Activated T-cell treated with anti-CD3 and anti-CD28 coated beads for 48 hours (primary cell): ENCODE data around the gene QKI.

Experiments
- DNase-seq: peaks from one replicate; pipeline ENCODE4 v3.0.0-alpha.2; 2020; ENCODE audit warnings: low read depth

Gene QKI

DNA sequence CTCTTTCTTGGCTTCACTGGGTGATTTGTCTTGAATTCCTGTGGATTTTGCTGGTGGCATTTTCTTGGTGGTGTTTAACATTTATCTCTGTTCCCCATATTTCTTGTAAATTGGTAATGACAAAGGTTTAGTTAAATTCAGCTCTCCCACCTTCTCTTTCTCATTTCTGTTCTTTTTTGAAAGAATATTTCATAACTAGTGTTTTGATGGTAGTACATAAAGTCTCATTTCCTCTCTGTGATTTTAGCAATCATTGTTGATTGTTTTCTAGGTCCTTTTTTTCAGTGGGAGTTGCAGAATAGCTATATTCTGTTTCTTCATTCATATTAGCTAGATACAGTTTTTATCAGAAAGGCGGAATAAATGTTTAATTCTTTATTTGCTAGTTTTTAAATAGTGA is 73.1 kb downstream of the QKI start:
- no peak for DNase-seq

DNA sequence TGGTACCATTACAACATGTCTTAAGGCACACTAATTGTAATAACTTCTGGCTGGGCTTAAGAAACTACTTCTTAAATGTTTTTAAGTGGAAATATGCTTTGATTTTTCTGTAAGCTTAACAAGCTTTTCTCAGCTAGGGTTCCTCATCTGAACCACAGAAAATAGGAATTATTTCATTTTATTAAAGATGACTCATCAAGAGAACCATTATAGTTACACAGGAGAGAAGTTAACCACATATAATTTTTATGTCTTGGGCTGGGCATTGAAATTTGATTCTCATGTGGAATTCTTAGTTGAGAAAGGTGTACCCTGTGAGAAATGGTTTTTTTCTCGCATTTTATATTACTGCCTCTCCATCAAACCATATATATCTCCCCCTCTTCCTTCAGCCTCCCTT is 75.1 kb downstream of the QKI start:
- no peak for DNase-seq

DNA sequence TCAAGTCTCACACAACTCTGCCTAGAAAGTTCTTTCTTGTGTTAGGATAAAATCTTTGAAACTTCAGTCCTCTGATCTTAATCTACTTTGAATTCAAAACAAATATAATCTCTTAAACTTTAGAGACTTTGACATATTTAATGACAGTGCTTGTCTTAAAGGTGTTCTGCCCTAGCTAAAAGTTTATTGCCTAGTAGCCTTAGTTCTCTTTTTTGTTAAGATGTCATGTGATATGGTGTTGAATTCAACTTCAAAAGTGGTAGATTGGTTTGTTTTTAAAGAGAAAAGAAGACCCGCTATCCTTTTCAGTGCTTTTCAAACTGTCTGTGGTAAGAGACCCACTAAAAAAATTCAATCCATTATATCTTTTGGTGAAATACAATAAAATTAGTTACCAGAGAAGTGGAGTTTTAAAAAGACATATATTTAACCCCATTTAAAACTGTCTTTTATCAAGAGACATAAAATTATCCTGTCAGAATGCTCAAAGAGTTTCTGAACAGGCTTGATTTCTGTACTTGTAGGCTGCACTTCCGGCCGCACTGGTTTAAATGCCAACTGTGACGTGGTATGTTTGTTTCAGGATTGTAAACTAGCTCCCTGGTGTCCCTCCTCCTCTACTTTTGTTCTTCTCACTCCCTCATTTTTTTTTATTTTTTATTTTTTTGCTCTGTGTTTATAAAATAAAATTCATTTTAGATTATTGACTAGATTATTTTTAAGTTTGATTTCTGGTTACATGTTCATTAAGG is 76.5 kb downstream of the QKI start:
- no peak for DNase-seq

DNA sequence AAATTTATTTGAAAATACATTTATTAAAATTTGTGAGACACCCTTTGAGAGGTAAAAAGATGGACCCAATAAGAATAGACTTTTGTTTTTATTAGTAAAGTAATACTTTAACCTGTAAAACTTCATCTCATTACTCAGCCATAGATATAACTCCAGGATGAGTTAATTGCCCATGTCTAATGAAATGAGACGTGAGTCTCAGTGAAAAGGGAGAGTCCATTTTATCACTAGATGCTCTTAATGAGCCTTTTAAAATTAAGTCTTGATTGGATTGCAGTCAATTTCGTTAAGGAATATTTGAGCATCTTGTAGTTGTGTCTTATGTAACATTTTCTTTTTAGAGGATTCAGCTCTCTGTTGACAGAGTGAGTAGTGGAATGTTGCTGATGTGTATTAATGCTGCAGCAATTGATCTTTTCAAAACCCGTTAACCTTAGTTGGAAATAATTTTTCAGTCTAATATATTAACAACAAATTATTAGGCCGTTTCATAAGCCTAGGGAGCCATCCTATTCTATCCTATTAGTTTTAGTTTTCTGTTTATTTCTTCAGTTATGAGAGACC is 77.3 kb downstream of the QKI start:
- DNase-seq = no peak

DNA sequence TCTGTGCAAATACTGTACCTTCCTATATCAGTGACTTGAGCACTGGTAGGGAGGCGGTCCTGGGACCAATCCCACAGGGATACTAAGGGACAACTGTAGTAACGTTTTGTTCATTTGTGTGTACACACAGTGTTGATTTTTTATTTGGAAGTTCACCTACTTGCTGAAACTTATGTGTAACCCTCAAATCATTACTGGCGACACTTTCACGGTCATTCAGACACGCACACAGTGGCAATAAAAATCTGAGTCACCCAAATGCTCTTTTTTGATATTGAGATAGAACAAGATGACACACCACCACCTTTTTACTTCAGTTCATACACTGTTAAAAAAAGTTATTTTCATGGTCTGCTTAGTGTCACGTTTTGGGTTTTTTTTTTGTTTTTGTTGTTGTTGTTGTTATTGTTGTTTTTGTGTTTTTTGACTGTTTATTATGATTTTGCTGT is 79.8 kb downstream of the QKI start:
- no peak for DNase-seq

DNA sequence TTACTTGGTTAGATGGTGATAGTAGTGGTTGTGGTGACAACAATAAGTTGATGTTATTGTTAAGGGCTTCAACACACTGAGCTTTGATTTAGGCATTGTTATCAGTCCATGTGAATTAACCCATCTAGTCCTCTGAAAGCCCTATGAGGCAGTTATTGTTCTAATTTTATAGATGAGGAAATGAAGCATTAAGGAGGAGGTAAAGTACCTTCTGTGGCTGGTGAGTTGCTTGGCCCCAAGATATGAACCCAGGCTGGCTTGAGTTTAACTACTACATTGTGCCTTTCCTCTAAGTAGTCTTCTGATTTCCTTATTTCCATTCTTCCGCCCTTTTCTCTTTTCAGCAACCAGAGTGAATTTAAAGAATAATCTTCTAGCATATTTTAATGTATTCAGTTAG is 81.7 kb downstream of the QKI start:
- DNase-seq = no peak

DNA sequence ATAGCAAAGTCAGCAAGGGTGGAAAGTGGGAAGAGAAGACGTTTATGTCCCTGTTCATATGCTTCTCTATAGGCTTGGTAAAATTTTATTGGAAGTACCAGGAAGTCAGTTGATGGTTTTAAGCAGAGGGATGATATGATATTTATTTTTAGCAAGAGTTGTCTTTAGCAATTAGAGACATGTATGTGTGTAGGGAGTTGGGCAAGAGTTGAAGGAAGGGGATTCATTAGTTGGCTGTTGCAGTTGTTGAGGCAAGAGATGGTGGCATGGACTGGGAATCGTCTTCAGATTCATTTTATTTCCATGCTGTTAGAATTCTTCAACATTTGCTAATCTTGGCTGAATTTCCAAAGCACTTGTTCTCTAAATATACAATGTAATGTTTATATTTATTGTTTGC is 85.6 kb downstream of the QKI start:
- DNase-seq = no peak

DNA sequence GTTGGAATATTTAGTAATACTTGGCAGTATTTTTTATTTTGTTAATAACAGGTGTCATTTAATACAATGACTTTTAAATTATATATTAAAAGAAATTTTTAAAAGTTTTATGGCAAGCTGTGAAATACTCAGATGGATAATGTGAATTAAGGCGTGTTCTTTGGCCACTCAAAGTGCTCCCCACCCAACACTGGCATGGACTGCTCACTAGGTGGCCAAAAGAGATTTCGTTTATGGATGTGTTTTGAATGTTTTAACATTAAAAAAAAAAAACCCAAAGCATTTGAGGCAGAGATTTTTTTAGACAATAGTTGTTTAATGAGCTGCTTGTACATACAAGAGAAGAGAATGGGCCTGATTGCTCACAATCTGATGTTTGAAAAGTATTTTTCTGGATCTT is 86.5 kb downstream of the QKI start:
- DNase-seq = no peak

DNA sequence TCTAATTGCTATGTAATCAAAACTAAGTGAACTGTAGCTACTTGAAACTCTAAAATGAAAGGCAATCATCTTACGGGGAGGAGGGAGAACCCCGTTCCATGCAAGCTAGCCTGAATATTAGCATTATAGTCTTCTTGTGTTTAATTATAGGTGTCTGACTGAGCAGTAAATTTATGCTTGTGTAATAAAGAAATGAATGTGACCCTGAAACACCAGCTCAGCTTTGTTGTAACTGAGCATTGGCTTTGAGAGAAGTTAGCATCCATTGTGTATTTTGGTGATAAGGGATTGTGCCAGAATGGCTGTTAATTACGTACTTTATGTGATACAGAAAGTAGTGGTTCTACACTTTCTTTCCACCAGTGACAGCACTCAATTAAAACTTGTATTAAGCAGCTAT is 86.9 kb downstream of the QKI start:
- DNase-seq = no peak

DNA sequence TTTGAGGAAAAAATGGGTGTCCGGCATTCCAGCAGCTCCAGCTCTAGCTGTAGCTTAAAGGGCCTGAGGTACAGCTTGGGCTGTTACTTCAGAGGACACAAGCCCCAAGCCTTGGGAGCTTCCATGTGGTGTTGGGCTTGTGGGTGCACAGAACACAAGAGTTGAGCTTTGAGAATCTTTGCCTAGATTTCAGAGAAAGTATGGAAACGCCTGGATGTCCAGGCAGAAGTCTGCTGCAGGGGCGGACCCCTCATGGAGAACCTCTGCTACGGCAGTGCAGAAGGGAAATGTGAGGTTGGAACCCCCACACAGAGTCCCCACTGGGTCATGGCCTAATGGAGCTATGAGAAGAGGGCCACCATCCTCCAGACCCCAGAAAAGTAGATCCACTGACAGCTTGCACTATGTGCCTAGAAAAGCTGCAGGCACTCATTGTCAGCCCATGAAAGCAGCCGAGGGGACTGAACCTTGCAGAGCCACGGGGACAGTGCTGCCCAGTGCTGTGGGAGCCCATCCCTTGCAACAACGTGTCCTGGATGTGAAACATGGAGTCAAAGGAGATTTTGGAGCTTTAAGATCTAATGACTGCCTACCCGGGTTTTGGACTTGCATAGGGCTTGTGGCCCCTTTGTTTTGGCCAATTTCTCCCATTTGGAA is 90.6 kb downstream of the QKI start:
- no peak for DNase-seq

DNA sequence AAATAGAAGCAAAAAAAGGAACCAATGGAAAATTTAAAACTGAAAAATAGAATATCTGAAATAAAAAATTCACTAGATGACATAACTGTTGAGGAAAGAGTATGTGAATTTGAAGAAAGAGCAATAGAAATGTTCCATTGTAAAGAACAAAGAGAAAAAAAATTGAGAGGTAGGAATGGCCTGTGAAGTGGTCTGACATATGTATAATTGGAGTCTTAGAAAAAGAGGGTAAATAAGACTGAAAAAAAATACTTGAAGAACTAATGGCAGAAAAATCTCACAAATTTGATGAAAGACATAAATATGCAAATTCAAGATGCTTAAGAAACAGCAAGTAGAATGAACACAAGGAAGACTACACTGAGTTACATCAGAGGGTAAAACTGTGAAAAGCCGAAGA is 93.4 kb downstream of the QKI start:
- no peak for DNase-seq

DNA sequence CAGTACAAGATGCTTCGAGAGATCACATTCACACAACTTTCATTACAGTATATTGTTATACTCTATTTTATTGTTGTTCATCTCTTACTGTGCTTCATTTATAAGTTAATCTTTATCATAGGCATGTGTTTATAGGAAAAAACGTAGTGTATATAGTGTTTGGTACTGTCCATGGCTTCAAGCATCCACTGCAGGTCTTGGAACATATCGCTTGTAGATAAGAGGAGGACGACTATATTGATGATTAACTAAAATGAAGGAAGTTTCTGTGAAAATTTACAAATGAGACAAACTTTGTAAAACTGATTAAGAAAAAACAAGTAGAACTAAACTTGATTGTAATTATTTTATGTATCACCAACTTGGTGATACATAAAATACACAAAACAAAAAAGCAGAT is 98.5 kb downstream of the QKI start:
- DNase-seq = no peak

DNA sequence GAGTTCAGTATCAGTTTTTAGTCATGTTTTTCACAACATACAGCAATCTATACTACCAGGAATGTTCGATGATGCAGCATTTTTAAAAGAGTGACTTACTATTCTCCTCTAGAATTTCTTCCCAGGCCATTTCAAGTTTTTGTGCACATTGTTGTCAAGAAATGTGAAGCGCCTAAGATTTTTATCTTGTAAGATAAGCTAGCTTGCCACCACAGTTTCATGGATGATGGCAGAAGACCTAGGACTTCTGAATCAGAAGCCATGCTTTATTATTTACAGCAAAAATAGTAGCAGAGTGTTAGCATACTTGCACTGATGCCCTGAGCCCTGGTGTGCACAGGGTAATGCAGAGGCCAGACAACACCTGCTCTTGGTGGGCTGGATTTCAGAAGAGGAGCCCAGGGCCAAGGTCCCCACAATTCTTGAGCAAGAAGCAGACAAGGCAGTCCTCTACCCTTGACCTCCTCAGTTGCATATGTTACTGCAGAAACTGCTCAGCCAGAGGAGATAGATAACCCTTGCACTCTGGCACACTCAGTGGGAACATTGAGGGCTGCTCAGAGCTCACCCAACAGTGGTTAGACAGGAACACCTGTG is 99.2 kb downstream of the QKI start:
- no peak for DNase-seq

DNA sequence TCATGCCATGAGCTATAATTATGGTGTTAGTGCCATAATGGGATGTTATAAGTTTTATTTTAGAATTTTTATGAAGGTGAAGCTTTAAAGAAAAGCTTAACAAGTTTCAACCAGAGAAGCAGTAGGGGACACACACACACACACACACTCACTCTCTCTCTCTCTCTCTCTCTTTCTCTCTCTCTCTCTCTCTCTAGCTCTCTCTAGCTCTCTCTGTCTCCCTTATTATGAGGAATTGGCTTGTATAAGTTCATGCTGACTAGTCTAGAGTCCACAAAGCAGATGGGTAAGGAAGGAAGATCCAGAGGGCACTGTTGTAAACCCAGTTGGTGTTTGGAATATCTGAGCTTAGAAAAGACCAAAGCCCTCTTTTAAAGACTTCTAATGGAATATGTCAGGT is 102.4 kb downstream of the QKI start:
- no peak for DNase-seq

DNA sequence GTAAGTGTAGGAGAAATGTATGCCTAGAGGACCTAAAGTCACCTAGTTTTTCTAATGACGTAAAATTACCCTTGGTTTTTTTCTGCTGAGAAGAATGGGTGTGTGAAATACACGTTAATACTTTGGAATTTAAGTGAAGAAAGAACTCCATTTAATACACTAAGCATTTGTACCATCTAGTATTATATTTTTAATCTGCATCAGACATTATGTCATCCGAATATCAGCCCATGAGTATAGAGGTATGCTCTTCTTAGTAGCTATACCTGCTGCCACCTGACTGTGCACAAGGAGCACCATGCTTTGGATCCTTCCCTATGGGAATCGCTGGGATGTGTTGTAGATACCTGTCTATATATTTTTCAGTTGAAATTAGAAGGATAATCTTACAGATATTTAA is 106.4 kb downstream of the QKI start:
- no peak for DNase-seq

DNA sequence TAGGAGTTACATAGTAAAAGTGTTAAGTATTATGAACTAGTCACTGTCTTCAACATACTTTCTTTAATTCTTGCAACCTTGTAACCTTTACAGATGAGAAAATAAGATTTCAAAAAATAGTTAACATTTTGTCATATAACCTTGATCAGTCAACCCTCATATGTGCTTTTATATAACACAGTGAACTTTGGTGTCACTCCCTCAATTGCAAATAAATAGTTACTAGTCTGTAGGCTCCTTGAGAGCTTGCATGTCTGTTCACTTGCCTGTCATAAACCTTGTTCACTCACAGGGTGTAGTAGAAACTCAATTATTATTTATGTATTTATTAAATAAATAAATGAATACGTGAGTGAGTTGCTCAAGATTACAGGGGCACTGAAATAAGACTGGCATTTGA is 107.5 kb downstream of the QKI start:
- DNase-seq = no peak

DNA sequence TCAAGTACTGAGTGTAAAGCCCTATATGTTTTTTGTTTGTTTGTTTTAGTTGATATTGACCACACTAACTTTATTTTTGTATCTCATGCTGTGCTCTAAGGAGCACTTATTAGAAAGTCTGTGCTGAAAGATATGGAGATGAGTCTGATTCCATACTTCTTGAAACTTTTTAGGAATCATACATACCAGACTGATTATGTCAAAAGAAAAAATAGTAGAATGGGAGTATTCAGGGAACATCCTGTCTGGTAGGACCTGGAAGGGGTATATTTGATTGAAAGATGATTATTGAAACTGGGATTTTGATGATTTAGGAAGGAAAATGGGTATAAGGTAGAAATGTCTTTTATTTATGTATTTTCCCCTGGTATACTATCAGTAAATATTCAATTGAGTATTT is 111.4 kb downstream of the QKI start:
- DNase-seq = no peak

DNA sequence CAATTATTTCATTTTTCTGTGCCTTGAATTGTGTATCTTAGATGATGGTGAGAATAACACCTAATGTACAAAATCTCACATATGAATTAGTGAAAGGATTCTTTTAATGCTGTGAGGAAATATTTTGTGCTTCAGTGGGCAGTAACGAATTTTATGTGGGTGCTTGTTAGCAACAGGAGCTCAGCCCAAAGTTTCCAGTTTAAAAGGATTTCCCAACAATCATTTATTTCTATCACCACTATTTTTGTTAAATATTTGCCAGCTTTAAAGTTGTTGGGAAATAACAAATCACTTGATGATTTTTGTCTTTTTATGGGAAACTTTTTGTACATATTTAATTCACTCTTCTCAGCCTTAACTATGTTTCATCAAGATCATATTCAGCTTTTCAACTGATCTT is 111.8 kb downstream of the QKI start:
- DNase-seq = no peak

DNA sequence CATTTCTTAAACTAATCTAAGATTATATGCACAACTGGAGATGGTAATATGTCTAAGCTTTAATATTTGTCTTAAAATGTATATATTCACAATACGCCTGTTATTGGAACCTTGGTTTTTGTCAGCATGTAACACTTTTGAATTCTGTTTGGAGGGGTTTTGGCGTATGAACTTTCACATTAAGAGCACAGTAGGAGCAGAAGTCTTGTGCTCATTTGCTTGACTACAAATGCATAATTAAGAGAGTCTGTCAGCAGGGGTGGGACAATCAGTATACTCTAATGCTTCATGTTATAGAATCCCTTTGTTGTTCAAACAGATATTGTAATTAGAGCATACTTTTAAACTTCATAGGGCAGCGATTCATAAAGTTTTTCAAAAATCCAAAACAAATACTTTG is 112.8 kb downstream of the QKI start:
- DNase-seq = no peak

DNA sequence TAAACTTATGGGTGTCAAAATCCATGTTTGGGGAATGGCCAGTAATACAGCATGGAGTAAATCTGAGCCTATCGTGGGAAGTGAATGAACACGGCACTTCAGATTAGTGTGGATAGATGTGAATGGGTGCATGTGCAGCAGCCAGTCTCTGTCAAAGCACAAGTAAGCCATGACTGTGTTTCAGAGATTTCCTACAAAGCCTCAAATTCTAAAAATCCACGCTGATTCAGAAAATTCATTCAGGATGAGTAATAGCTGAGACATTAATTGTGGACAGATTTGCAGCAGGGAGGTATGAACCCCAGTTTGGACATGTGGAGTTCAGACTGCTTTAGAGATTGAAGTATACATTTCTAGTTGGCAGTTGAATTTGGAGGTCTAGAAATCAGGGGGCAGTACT is 115.1 kb downstream of the QKI start:
- DNase-seq = no peak

DNA sequence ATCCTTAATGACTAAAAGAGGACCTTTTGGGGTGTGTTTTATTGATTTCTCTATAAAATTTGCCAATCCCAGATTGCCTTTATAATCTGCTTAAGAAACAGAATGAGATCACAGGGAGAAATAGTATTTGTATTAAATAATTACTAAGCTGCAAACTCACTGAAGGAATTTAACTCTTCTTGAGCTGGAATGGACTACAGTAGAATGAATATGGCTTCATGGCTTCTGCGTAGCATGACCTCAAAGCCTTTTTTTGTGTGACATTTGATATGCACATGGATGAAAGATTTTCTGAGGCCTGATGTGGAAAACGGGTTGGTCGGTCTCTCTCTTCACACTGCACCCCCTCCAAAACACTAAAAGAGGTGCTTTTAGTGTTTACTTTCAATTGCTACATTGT is 115.9 kb downstream of the QKI start:
- no peak for DNase-seq

DNA sequence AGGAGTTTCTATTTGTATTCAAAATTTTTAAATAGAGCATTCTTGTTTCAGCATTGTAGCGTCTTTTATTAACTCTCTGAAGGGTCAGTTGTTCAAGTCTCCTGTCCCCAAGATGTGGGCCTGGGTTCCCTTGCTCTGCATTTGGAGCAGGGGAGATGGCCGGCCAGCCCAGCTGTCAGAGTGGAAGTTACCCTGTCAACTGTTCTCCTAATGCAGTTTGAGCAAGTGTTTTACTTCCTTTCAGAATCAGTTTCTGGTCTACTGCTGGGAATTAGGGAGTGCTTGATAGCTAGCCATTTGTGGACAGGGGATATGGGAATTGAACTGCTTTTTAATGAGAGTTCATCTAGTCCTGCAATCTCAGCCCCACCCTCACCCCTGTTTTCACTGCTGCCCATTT is 116.6 kb downstream of the QKI start:
- no peak for DNase-seq

DNA sequence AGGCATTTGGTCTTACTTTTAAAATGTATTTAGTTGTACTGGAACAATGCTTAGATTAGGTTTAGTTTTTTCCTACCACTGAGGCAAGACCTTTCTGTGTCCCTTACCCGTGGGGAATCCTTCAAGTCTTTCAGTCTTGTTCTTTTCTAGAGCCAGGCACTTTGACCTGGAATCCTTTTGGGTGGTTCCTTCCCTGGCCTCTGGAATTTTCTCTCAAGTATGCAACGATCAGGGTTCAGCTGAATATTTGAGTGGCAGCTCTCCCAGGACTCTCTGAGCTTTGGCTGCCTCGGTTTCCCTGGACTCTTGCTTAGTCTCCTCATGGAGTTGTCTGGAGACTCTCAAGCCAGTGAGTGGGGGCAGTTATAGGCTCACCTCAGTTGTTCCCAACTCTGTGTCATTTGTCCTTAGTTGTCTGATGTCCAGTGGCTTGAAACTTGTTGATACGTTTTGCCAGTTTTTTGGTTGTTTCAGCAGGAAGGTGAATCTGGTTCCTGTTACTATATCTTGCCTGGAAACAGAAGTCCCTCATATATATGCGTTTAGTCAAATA is 118.1 kb downstream of the QKI start:
- DNase-seq = no peak
